22Rv1 (cell line): ENCODE data around the gene MSMP.

Experiments used
- H3K27ac ChIP-seq: fragments of 450-650 bp; 2 replicates; pipeline ENCODE4 v1.5.1; 2017
- CTCF ChIP-seq: fragments of 450-650 bp; IDR thresholded peaks from 2 replicates; pipeline ENCODE4 v1.5.1; 2017; ENCODE audit warnings: mild to moderate bottlenecking
- ZFX ChIP-seq: fragments of 450-650 bp; IDR thresholded peaks from 2 replicates; pipeline ENCODE4 v1.6.1; 2017; ENCODE audit warnings: antibody characterized with exemption, borderline replicate concordance

MSMP gene

DNA sequence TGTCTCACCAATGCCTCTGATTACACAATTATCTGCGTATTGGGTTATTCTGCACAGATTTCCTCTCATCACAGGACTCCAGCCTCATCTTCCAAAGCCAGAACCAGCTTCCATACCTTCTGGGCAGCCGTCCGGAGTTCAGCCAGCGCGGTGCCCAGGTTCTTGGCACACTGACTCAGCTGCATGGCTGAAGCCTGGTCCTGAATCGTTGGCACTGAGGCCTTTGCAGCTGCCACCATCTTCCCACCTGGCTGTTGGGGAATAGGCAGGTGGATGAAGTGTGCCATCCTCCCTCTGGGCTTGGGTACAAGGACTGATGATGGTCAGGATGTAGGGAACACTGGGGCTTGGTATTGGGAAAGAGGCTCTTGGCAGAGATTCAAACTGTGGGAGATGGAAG lies 40.0 kb downstream of the MSMP start:
- no peak for TF ChIP-seq ZFX
- no peak for TF ChIP-seq CTCF
- no peak overlapping the region for H3K27ac ChIP-seq

DNA sequence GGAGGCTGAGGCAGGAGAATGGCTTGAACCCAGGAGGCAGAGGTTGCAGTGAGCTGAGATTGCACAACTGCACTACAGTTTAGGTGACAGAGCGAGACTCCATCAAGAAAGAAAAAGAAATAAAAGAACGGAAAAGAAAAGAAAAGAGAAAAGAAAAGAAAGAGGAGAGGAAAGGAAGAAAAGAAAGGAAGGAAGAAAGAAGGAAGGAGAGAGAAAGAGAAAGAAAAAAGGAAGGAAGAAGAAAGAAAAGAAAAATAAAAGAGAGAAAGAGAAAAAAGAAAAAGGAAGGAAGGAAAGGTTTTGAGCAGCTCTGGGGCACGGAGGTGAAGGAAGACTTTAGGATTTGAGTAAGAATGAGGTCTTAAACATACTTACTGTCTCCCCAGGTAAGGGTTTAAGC lies 40.5 kb downstream of the MSMP start:
- no peak overlapping the region for H3K27ac ChIP-seq
- TF ChIP-seq ZFX = no peak
- no peak for TF ChIP-seq CTCF

DNA sequence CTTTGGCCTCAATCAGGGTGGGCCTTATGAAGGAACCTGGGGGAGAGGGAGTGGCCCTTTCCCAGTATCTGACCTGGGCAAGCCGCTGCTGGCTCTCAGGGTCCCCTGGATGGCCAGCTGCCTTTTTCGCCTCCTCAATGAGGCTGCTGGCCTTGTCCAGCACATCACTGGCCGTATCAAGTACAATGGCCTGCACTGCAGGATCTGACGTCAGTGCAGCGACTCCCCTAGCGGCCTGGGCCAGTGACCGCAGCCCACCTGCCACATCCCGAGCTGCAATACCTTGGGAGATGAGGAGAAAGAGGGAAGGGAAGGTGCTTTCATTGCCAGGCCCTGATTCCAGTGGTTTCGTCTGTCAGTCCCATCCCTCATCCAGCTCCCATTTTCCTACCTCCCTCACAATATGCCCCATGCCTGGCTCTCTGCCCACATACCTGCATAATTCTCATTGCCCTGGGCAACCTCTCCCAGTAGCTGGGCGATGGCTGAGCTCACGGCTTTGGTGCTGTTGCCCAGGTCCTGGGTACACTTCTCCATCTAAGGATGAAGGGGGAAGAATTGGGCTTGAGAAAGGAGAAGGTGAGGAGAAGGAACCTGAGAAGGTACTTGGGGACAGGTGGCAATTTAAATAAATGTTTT lies 41.2 kb downstream of the MSMP start:
- no peak for TF ChIP-seq ZFX
- TF ChIP-seq CTCF = no peak
- H3K27ac ChIP-seq = no peak overlapping the region

DNA sequence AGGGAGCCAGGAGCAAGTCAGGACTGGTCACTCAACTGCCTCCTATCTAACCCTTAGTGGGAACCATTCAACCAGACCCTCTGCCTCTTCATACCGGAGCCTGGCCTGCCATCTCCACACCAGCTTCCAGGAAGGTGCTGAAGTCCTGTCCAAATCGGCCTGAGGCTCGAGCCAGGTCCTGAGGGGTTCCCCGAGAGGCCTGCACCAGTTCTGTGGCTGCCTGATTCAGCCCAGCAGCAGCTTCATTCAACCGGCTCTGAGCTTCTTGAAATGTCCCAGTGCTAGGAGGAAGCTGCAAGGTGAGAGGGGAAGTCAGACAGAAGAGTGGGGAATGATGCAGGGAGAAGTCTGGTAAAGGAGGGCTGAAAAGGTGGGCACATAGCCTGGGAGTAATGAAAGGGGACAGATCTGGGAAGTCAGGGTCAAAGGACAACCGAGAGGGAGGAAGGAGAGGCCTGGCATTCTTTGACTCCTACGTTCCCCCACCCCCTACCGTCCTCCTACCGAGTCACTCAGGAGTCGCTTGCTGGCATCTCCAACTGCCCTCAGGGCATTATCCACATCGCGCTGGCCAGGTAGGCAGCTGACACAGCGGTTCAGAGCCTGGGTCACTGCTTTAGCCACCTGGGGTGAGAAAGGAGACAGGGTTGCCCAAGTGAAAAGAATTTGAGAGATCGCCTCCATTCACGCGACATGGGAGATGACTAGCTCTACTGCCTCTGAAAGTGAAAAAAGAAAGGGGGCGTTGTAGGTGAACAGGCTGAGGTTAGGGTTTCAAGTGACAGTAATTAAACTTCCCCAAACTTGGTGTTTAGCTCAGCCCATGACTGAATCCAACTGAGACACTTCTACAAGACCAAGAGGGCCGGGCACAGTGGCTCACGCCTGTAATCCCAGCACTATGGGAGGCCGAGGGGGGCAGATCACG lies 42.3 kb downstream of the MSMP start:
- H3K27ac ChIP-seq = no peak overlapping the region
- TF ChIP-seq ZFX (no peak), CTCF (no peak)

GRCh38 chr9:35710818-35711500 lies 43.1 kb downstream of the MSMP start:
- H3K27ac ChIP-seq = no peak overlapping the region
- TF ChIP-seq CTCF (no peak), ZFX (no peak)

GRCh38 chr9:35708146-35708545 lies 45.9 kb downstream of the MSMP start:
- no peak overlapping the region for H3K27ac ChIP-seq
- TF ChIP-seq ZFX (no peak), CTCF (no peak)

GRCh38 chr9:35706951-35707350 lies 47.1 kb downstream of the MSMP start:
- TF ChIP-seq CTCF (no peak), ZFX (no peak)
- no peak overlapping the region for H3K27ac ChIP-seq
